H9 (cell line): ENCODE measurements around the gene CFAP69. TPM values are rescaled to one million over a fixed set of nuclear protein-coding genes. Genes with fewer than 3 reads are reported as not detected.

Source experiments
- DNase-seq: peaks from one replicate; pipeline ENCODE4 v3.0.0-alpha.2; 2017
- H2AFZ ChIP-seq: one replicate; pipeline ENCODE4 v1.6.1; 2013; ENCODE audit warnings: mild to moderate bottlenecking, low read length, control low read depth, moderate library complexity
- H2AK5ac ChIP-seq: 2 replicates; pipeline ENCODE4 v1.6.1; 2013; ENCODE audit warnings: low read length, control low read depth, mixed read lengths; ENCODE audit not compliant: insufficient read length
- H2BK120ac ChIP-seq: one replicate; pipeline ENCODE4 v1.6.1; 2013; ENCODE audit warnings: low read depth, mild to moderate bottlenecking, low read length, control low read depth, inconsistent platforms; ENCODE audit not compliant: poor library complexity, severe bottlenecking
- H2BK12ac ChIP-seq: 2 replicates; pipeline ENCODE4 v1.6.1; 2013; ENCODE audit warnings: low read length, control low read depth, mixed read lengths, low read depth; ENCODE audit not compliant: insufficient read length
- H2BK15ac ChIP-seq: 2 replicates; pipeline ENCODE4 v1.6.1; 2013; ENCODE audit warnings: low read depth, low read length, control low read depth
- H2BK20ac ChIP-seq: one replicate; pipeline ENCODE4 v1.6.1; 2013; ENCODE audit warnings: low read depth, mild to moderate bottlenecking, low read length, control low read depth, inconsistent platforms; ENCODE audit not compliant: poor library complexity, severe bottlenecking
- H2BK5ac ChIP-seq: 2 replicates; pipeline ENCODE4 v1.6.1; 2013; ENCODE audit warnings: low read length, control low read depth, mixed read lengths; ENCODE audit not compliant: insufficient read length
- H3K14ac ChIP-seq: 2 replicates; pipeline ENCODE4 v1.6.1; 2013; ENCODE audit warnings: low read length, control low read depth; ENCODE audit not compliant: insufficient read depth
- H3K18ac ChIP-seq: 2 replicates; pipeline ENCODE4 v1.6.1; 2013; ENCODE audit warnings: low read depth, mild to moderate bottlenecking, mixed read lengths, low read length, control low read depth; ENCODE audit not compliant: insufficient read length
- H3K23ac ChIP-seq: 2 replicates; pipeline ENCODE4 v1.6.1; 2013; ENCODE audit warnings: low read length, control low read depth, mixed read lengths, low read depth; ENCODE audit not compliant: insufficient read length
- H3K23me2 ChIP-seq: 2 replicates; pipeline ENCODE4 v1.6.1; 2013; ENCODE audit warnings: low read depth, mild to moderate bottlenecking, mixed read lengths, low read length, control low read depth; ENCODE audit not compliant: insufficient read length, poor library complexity, severe bottlenecking
- H3K27ac ChIP-seq: 2 replicates; pipeline ENCODE4 v1.5.1; 2013; ENCODE audit warnings: low read length, control low read depth, mixed read lengths, low read depth; ENCODE audit not compliant: insufficient read length
- H3K27me3 ChIP-seq: 2 replicates; pipeline ENCODE4 v1.6.1; 2013; ENCODE audit warnings: low read length, control low read depth, inconsistent platforms; ENCODE audit not compliant: insufficient read depth
- H3K4ac ChIP-seq: 2 replicates; pipeline ENCODE4 v1.6.1; 2013; ENCODE audit warnings: low read depth, mild to moderate bottlenecking, control low read depth, inconsistent platforms, low read length, moderate library complexity
- H3K4me1 ChIP-seq: 2 replicates; pipeline ENCODE4 v1.6.1; 2013; ENCODE audit warnings: low read length, control low read depth, inconsistent platforms; ENCODE audit not compliant: insufficient read depth
- H3K4me2 ChIP-seq: 2 replicates; pipeline ENCODE4 v1.6.1; 2013; ENCODE audit warnings: low read length, control low read depth, mixed read lengths; ENCODE audit not compliant: insufficient read length, insufficient read depth
- H3K56ac ChIP-seq: 2 replicates; pipeline ENCODE4 v1.6.1; 2013; ENCODE audit warnings: low read depth, mild to moderate bottlenecking, mixed read lengths, low read length, control low read depth; ENCODE audit not compliant: insufficient read length
- H3K79me1 ChIP-seq: 2 replicates; pipeline ENCODE4 v1.6.1; 2013; ENCODE audit warnings: low read depth, mild to moderate bottlenecking, moderate library complexity, low read length, control low read depth, inconsistent platforms; ENCODE audit not compliant: insufficient read depth, poor library complexity, severe bottlenecking
- H3K79me2 ChIP-seq: 2 replicates; pipeline ENCODE4 v1.6.1; 2013; ENCODE audit warnings: low read length, control low read depth, inconsistent platforms; ENCODE audit not compliant: insufficient read depth
- H3K9ac ChIP-seq: 2 replicates; pipeline ENCODE4 v1.6.1; 2013; ENCODE audit warnings: low read length, control low read depth, mixed read lengths; ENCODE audit not compliant: insufficient read length; ENCODE audit errors: extremely low read depth
- H3K9me3 ChIP-seq: one replicate; pipeline ENCODE4 v1.6.1; 2013; ENCODE audit warnings: low read depth, low read length, inconsistent platforms; ENCODE audit not compliant: control insufficient read depth
- H3T11ph ChIP-seq: one replicate; pipeline ENCODE4 v1.6.1; 2013; ENCODE audit warnings: mild to moderate bottlenecking, low read length, control low read depth, inconsistent platforms
- H4K20me1 ChIP-seq: one replicate; pipeline ENCODE4 v1.6.1; 2013; ENCODE audit not compliant: control insufficient read depth, insufficient read length, insufficient read depth
- H4K5ac ChIP-seq: 2 replicates; pipeline ENCODE4 v1.6.1; 2013; ENCODE audit warnings: low read depth, mild to moderate bottlenecking, mixed read lengths, low read length, control low read depth; ENCODE audit not compliant: insufficient read length
- H4K8ac ChIP-seq: replicated peaks from 2 replicates; pipeline ENCODE4 v1.6.1; 2013; ENCODE audit warnings: low read length, control low read depth, mixed read lengths, low read depth; ENCODE audit not compliant: insufficient read length
- H4K91ac ChIP-seq: 2 replicates; pipeline ENCODE4 v1.6.1; 2013; ENCODE audit warnings: low read depth, mild to moderate bottlenecking, moderate library complexity, mixed read lengths, low read length, control low read depth; ENCODE audit not compliant: insufficient read length
- H3K27ac Mint-ChIP-seq, 3 experiments: 2 replicates in 2 of 3; 3 replicates in 1 of 3; pipeline ENCODE4 v1.8.0; 2020 to 2021; ENCODE audit warnings: mixed read lengths in 3 of 3, mild to moderate bottlenecking in 1 of 3, moderate library complexity in 1 of 3
- H3K27me3 Mint-ChIP-seq: 2 replicates; pipeline ENCODE4 v1.8.0; 2021; ENCODE audit warnings: low read depth, mild to moderate bottlenecking, moderate library complexity, mixed read lengths
- H3K36me3 Mint-ChIP-seq, 3 experiments: 2 replicates in 2 of 3; 3 replicates in 1 of 3; pipeline ENCODE4 v1.8.0; 2020 to 2021; ENCODE audit warnings: low read depth in 3 of 3, mixed read lengths in 3 of 3; ENCODE audit not compliant: insufficient read depth in 1 of 3
- H3K4me1 Mint-ChIP-seq, 2 experiments: 2 replicates each; pipeline ENCODE4 v1.8.0; 2020; ENCODE audit warnings: mixed read lengths in 2 of 2
- H3K4me3 Mint-ChIP-seq, 2 experiments: 2 replicates in 1 of 2; 3 replicates in 1 of 2; pipeline ENCODE4 v1.8.0; 2020 to 2021; ENCODE audit warnings: mild to moderate bottlenecking in 2 of 2, mixed read lengths in 2 of 2, moderate library complexity in 1 of 2
- H3K9me3 Mint-ChIP-seq, 2 experiments: 2 replicates in 1 of 2; 3 replicates in 1 of 2; pipeline ENCODE4 v1.8.0; 2020; ENCODE audit warnings: mild to moderate bottlenecking in 2 of 2, mixed read lengths in 2 of 2, moderate library complexity in 1 of 2
- CTCF ChIP-seq: fragments of 200-600 bp; sonication (generic); conservative IDR thresholded peaks from 3 replicates; pipeline ENCODE4 v1.8.0; 2021; ENCODE audit warnings: antibody characterized with exemption, mild to moderate bottlenecking
- WGBS: extraction: QIAGEN DNeasy Blood & Tissue Kit; methylation state at CpG from one replicate; pipeline ENCODE4 v1.1.7; 2013; ENCODE audit warnings: missing lambda C conversion rate, low lambda C conversion rate, mixed read lengths; ENCODE audit not compliant: insufficient read length; ENCODE audit errors: extremely low coverage; 5-methylcytosine and 5-hydroxymethylcytosine counted together
- total RNA-seq: library from RNA; stranded (reverse); gene quantifications from 2 replicates; pipeline ENCODE4 v1.2.1, GENCODE V29; 2021

CFAP69 gene
- total RNA-seq, 1 experiment from 2014 or later: 2.9 TPM

DNA sequence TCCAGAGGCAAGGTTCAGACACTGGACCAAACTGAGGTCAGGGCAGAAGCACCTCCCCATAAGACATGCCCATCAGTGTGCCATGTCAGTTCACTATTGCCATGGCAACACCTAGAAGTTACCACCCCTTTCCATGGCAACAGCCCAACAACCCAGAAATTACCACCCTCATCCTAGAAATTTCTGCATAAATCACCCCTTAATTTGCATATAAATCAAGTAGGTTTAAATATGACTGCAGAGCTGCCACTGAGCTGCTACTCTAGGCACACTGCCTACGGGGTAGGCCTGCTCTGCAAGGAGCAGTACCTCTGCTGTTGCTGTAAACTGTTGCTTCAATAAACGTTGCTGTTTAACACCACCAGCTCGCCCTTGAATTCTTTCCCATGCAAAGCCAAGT lies 20.8 kb upstream of the CFAP69 start:
- Histone ChIP-seq H2AFZ (no peak overlapping the region), H2BK5ac (no peak overlapping the region), H2BK20ac (no peak overlapping the region), H3K56ac (no peak overlapping the region), H3K27ac (no peak overlapping the region), H3K18ac (no peak overlapping the region), H4K91ac (no peak overlapping the region), H3K14ac (no peak overlapping the region), H2BK12ac (no peak overlapping the region), H2AK5ac (no peak overlapping the region), H3K9me3 (no peaks in the 10 kb centered on the region), H4K8ac (no peak overlapping the region), H3K23me2 (no peaks in the 10 kb centered on the region), H2BK15ac (no peak overlapping the region), H3T11ph (no peak overlapping the region), H3K79me2 (peaks cover 5% of the 10 kb centered on the region; the same call in 1 of the 2 replicates), H3K27me3 (no peaks in the 10 kb centered on the region), H4K20me1 (no peaks in the 10 kb centered on the region), H3K4me1 (peaks cover 3% of the 10 kb centered on the region; the same call in 1 of the 2 replicates), H4K5ac (no peak overlapping the region), H3K4ac (no peak overlapping the region), H3K79me1 (no peaks in the 10 kb centered on the region), H3K4me2 (peak overlapping the region; percentile 15), H3K9ac (no peak overlapping the region), H3K23ac (no peak overlapping the region), H2BK120ac (no peak overlapping the region)
- no CpG with 5 or more reads among the region's 3 CpGs for WGBS
- peak overlapping the region in 1 of 2 experiments; percentile 63; a peak in 3 of 5 replicates for H3K4me3 Mint-ChIP-seq
- H3K9me3 Mint-ChIP-seq: no peaks in the 10 kb centered on the region
- peaks cover 28 to 30% of the 10 kb centered on the region in 2 experiments for H3K4me1 Mint-ChIP-seq
- H3K36me3 Mint-ChIP-seq: peaks cover 2 to 4% (median 2%) of the 10 kb centered on the region in 3 experiments; a peak in 5 of 7 replicates
- peak overlapping the region; percentile 91 to 97 (median 96) for H3K27ac Mint-ChIP-seq
- H3K27me3 Mint-ChIP-seq: no peaks in the 10 kb centered on the region
- DNase-seq: peak; percentile 85
- no peak for TF ChIP-seq CTCF
